LNCaP clone FGC (cell line): ENCODE results near the gene F13A1.

Source experiments
- DNase-seq: peaks from one replicate; pipeline ENCODE4 v3.0.0-alpha.2; 2011; ENCODE audit warnings: low read depth
- H3K4me3 ChIP-seq: 2 replicates; pipeline ENCODE4 v1.5.1; 2011; ENCODE audit warnings: mild to moderate bottlenecking, low read depth, low read length, control low read depth
- CTCF ChIP-seq: IDR thresholded peaks from 2 replicates; pipeline ENCODE4 v1.5.1; 2012; ENCODE audit warnings: mild to moderate bottlenecking; ENCODE audit not compliant: control insufficient read depth, insufficient read depth; ENCODE audit errors: extremely low read depth

F13A1 gene

GRCh38 chr6:6293317-6293716, 27.1 kb downstream of the F13A1 start:
- TF ChIP-seq CTCF, result no peak
- no peak overlapping the region for H3K4me3 ChIP-seq
- DNase-seq, result no peak

GRCh38 chr6:6287415-6287814, 33.0 kb downstream of the F13A1 start:
- DNase-seq, result no peak
- TF ChIP-seq CTCF, result no peak
- H3K4me3 ChIP-seq, result no peak overlapping the region

- no peak for DNase-seq
- no peak overlapping the region for H3K4me3 ChIP-seq
- TF ChIP-seq CTCF, result no peak
These were observed 34.8 kb downstream of the F13A1 start for GRCh38 chr6:6285679-6286078.

- TF ChIP-seq CTCF, result no peak
- no peak for DNase-seq
These were observed 36.1 kb downstream of the F13A1 start for GRCh38 chr6:6284221-6284966.

GRCh38 chr6:6283746-6284145, 36.7 kb downstream of the F13A1 start:
- H3K4me3 ChIP-seq, result no peak overlapping the region
- no peak for TF ChIP-seq CTCF
- no peak for DNase-seq

More at GRCh38 chr6:6284221-6284966, 36.1 kb downstream of the F13A1 start:
- no peak overlapping the region for H3K4me3 ChIP-seq

GRCh38 chr6:6282716-6283115, 37.7 kb downstream of the F13A1 start:
- H3K4me3 ChIP-seq, result no peak overlapping the region
- no peak for DNase-seq
- TF ChIP-seq CTCF, result no peak

GRCh38 chr6:6277413-6277812, 43.0 kb downstream of the F13A1 start:
- TF ChIP-seq CTCF, result no peak
- no peak for DNase-seq
- no peak overlapping the region for H3K4me3 ChIP-seq
